MM.1S (cell line): ENCODE measurements around the gene CTXN1.

Experiments used
- DNase-seq: peaks from one replicate; pipeline ENCODE4 v3.0.0-alpha.2; 2015
- H2AFZ ChIP-seq: fragments of 300-600 bp; sonication (generic); 2 replicates; pipeline ENCODE4 v1.6.0; 2016; ENCODE audit warnings: antibody characterized with exemption, low read length
- H3F3A ChIP-seq: fragments of 300-600 bp; sonication (generic); 2 replicates; pipeline ENCODE4 v1.6.1; 2016; ENCODE audit warnings: mild to moderate bottlenecking, antibody characterized with exemption, low read length, moderate library complexity, mixed read lengths; ENCODE audit not compliant: insufficient read depth
- H3K27ac ChIP-seq: fragments of 300-600 bp; sonication (generic); 2 replicates; pipeline ENCODE4 v1.5.1; 2016; ENCODE audit warnings: mild to moderate bottlenecking, low read length
- H3K27me3 ChIP-seq: fragments of 300-600 bp; sonication (generic); replicated peaks from 2 replicates; pipeline ENCODE4 v1.6.0; 2016; ENCODE audit warnings: low read length; ENCODE audit not compliant: insufficient read depth
- H3K36me3 ChIP-seq: fragments of 300-600 bp; sonication (generic); replicated peaks from 2 replicates; pipeline ENCODE4 v1.6.1; 2016; ENCODE audit warnings: mild to moderate bottlenecking, low read length, mixed read lengths; ENCODE audit not compliant: insufficient read depth
- H3K4me1 ChIP-seq: fragments of 300-600 bp; sonication (generic); 2 replicates; pipeline ENCODE4 v1.6.1; 2016; ENCODE audit warnings: low read length, mixed read lengths
- H3K4me2 ChIP-seq: fragments of 300-600 bp; sonication (generic); 2 replicates; pipeline ENCODE4 v1.6.0; 2016; ENCODE audit warnings: low read depth, low read length
- H3K4me3 ChIP-seq: fragments of 300-600 bp; sonication (generic); 2 replicates; pipeline ENCODE4 v1.5.1; 2016; ENCODE audit warnings: low read length, mixed read lengths
- H3K79me2 ChIP-seq: fragments of 300-600 bp; sonication (generic); 2 replicates; pipeline ENCODE4 v1.6.1; 2016; ENCODE audit warnings: mixed run types, low read length, mixed read lengths
- H3K9ac ChIP-seq: fragments of 300-600 bp; sonication (generic); 2 replicates; pipeline ENCODE4 v1.6.1; 2016; ENCODE audit warnings: low read length, mixed read lengths
- H3K9me2 ChIP-seq: fragments of 300-600 bp; sonication (generic); replicated peaks from 2 replicates; pipeline ENCODE4 v1.6.1; 2016; ENCODE audit warnings: mild to moderate bottlenecking, low read length, mixed read lengths; ENCODE audit not compliant: insufficient read depth
- H3K9me3 ChIP-seq: fragments of 300-600 bp; sonication (generic); replicated peaks from 2 replicates; pipeline ENCODE4 v1.6.1; 2016; ENCODE audit warnings: mild to moderate bottlenecking, low read length, mixed read lengths; ENCODE audit not compliant: insufficient read depth
- H4K20me1 ChIP-seq: fragments of 300-600 bp; sonication (generic); 2 replicates; pipeline ENCODE4 v1.6.1; 2016; ENCODE audit warnings: mild to moderate bottlenecking, low read length, moderate library complexity, mixed read lengths; ENCODE audit not compliant: insufficient read depth
- EZH2 ChIP-seq: fragments of 300-600 bp; sonication (generic); optimal IDR thresholded peaks from 2 replicates; pipeline ENCODE3; 2017; ENCODE audit warnings: low read depth, mild to moderate bottlenecking, antibody characterized with exemption, low read length, mixed read lengths
- EZH2phosphoT487 ChIP-seq: fragments of 300-600 bp; sonication (generic); IDR thresholded peaks from 2 replicates; pipeline ENCODE4 v1.6.1; 2018; ENCODE audit warnings: antibody characterized with exemption, low read length
- TF ChIP-seq, protein P1 (sequence below): fragments of 300-600 bp; sonication (generic); IDR thresholded peaks from 2 replicates; pipeline ENCODE4 v1.5.1; 2016; ENCODE audit warnings: antibody characterized with exemption, low read length, mixed read lengths

Gene CTXN1

DNA sequence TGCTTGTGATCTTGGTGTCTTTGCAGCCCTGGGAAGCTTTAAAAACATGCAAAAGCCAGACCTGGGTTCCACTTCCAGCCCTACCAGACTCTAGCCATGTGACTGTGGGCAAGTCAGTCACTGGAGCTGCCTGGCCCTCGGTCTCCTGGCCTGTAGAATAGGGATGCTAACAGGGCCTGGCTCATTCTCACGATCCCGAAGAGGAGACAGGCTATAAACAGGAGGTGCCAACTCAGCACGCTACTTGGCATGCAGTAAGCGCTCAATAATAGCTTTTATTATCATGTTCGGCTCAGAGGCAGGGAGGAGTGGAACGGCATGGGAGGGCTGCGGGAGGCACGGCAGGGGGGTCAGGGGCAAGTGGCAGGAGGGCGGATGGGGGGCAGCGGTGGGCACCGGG lies 1.7 kb downstream of the CTXN1 start:
- H3K79me2 ChIP-seq = no peaks in the 10 kb centered on the region
- H3K27me3 ChIP-seq = no peaks in the 10 kb centered on the region
- no peaks in the 10 kb centered on the region for H3K36me3 ChIP-seq
- H3K4me1 ChIP-seq = no peaks in the 10 kb centered on the region
- H3K9me3 ChIP-seq = no peaks in the 10 kb centered on the region
- DNase-seq = no peak
- H3K9ac ChIP-seq = no peak overlapping the region
- H2AFZ ChIP-seq = no peak overlapping the region
- H4K20me1 ChIP-seq = peaks cover 16% of the 10 kb centered on the region; the same call in 1 of the 2 replicates
- H3K27ac ChIP-seq = no peak overlapping the region
- H3K4me3 ChIP-seq = no peak overlapping the region
- TF ChIP-seq, protein P1, sequence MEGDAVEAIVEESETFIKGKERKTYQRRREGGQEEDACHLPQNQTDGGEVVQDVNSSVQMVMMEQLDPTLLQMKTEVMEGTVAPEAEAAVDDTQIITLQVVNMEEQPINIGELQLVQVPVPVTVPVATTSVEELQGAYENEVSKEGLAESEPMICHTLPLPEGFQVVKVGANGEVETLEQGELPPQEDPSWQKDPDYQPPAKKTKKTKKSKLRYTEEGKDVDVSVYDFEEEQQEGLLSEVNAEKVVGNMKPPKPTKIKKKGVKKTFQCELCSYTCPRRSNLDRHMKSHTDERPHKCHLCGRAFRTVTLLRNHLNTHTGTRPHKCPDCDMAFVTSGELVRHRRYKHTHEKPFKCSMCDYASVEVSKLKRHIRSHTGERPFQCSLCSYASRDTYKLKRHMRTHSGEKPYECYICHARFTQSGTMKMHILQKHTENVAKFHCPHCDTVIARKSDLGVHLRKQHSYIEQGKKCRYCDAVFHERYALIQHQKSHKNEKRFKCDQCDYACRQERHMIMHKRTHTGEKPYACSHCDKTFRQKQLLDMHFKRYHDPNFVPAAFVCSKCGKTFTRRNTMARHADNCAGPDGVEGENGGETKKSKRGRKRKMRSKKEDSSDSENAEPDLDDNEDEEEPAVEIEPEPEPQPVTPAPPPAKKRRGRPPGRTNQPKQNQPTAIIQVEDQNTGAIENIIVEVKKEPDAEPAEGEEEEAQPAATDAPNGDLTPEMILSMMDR = no peak
- no peak for TF ChIP-seq EZH2
- no peak for TF ChIP-seq EZH2phosphoT487
- H3K9me2 ChIP-seq = no peaks in the 10 kb centered on the region
- no peak overlapping the region for H3K4me2 ChIP-seq
- H3F3A ChIP-seq = peaks cover 16% of the 10 kb centered on the region

DNA sequence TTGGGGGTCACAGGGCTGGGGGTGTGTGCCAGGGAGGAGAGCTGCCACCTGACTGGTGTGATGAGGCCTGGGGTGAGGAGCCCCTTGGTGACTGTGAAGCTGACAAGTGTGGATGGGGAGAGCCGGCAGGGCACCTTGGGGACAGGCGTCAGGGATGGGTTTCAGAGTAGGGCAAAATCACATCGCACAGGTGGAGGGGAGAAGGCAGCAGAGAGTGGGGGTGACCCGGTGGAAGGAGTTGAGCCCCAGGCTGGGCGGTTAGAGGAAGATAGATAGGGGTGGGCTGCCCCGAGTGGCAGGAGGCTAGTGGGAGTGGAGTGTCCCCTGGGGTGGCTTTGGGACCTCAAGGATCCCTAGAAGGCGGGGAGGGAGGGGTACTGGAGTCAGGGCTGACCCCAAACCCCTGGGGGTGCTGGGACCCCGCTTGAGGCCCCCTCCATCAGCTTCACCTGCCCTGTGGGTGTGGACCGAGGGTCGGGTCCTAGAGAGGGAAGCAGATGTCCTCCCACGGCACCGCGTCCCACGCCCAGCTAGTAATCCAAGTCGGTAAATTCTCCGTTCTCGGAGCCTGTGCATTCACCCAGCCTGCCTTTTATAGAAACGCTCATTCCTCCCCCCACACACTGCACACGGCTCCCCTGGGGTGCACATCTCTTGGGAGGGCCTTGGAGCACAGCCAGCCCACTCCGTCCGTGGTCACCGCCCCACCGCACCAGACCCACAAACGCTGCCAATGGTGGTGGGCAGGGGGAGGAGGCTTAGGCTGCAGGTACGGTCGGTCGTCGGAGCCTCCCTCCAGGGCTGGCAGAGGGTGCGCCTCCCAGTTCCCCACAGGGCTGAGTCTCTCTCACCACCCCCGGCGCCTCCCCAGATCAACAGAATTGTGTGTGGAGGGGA lies 2.4 kb downstream of the CTXN1 start:
- H3K79me2 ChIP-seq = no peaks in the 10 kb centered on the region
- H3K4me2 ChIP-seq = no peak overlapping the region

DNA sequence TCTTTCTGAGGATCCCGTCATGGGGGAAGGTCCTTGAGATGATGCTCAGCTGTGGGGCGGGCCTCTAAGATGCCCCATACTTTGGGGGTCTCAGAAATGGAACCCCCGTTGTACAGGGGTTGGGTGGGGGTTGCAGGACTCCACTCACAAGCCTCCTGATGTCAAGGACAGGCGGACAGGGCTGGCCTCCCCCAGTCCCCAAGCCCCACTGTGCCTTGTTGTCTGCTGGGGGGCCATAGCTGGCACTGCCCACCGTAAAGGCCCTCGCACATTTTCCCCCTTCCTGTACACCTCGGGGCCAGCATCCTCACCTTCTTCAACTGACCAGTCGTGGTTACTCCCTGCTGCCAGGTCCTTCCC lies 3.1 kb downstream of the CTXN1 start:
- Histone ChIP-seq H3K79me2 (no peaks in the 10 kb centered on the region), H3K4me2 (no peak overlapping the region), H4K20me1 (peaks cover 12% of the 10 kb centered on the region; the same call in 1 of the 2 replicates), H3K9me3 (no peaks in the 10 kb centered on the region), H3K36me3 (no peaks in the 10 kb centered on the region), H3K27ac (no peak overlapping the region), H3K4me3 (no peak overlapping the region), H2AFZ (no peak overlapping the region), H3K27me3 (peaks cover 7% of the 10 kb centered on the region), H3F3A (peaks cover 19% of the 10 kb centered on the region), H3K9ac (no peak overlapping the region), H3K9me2 (no peaks in the 10 kb centered on the region), H3K4me1 (0 out of 2 replicates have a peak, but pooled peaks cover 3% of the 10 kb centered on the region)
- TF ChIP-seq EZH2phosphoT487 (no peak), EZH2 (no peak)
- TF ChIP-seq, protein P1 = no peak
- DNase-seq = no peak

More for the DNA sequence above, 2.4 kb downstream of the CTXN1 start:
- no peak overlapping the region for H3K27ac ChIP-seq
- 0 out of 2 replicates have a peak, but pooled peaks cover 3% of the 10 kb centered on the region for H3K4me1 ChIP-seq
- H3F3A ChIP-seq = peaks cover 21% of the 10 kb centered on the region
- no peak for DNase-seq
- H3K27me3 ChIP-seq = peaks cover 2% of the 10 kb centered on the region; the same call in 1 of the 2 replicates
- H3K36me3 ChIP-seq = no peaks in the 10 kb centered on the region
- TF ChIP-seq EZH2phosphoT487 (no peak), EZH2 (no peak)
- TF ChIP-seq, protein P1 = no peak
- H4K20me1 ChIP-seq = peaks cover 14% of the 10 kb centered on the region; the same call in 1 of the 2 replicates
- no peak overlapping the region for H3K9ac ChIP-seq
- no peaks in the 10 kb centered on the region for H3K9me2 ChIP-seq
- no peak overlapping the region for H2AFZ ChIP-seq
- no peak overlapping the region for H3K4me3 ChIP-seq
- H3K9me3 ChIP-seq = no peaks in the 10 kb centered on the region
